Vagina (tissue), 2 donors: Measurements from ENCODE around the gene PTPRK. TPM values are rescaled to one million over a fixed set of nuclear protein-coding genes. Genes with fewer than 3 reads are reported as not detected.

Source experiments
- DNase-seq, 2 donors: peaks; one replicate each; pipeline ENCODE4 v3.0.0-alpha.2; 2017; ENCODE audit errors: extremely low spot score in 2 of 2
- H3K27ac ChIP-seq: fragments of 200-600 bp; sonication (generic); one replicate; pipeline ENCODE4 v1.5.1; 2019
- H3K27me3 ChIP-seq: fragments of 200-600 bp; sonication (generic); one replicate; pipeline ENCODE4 v1.5.1; 2019
- H3K36me3 ChIP-seq, 2 donors: fragments of 200-600 bp; sonication (generic); one replicate each; pipeline ENCODE4 v1.5.1; 2017 to 2019
- H3K4me1 ChIP-seq: fragments of 200-600 bp; sonication (generic); one replicate; pipeline ENCODE4 v1.5.1; 2019
- H3K4me3 ChIP-seq, 2 donors: fragments of 200-600 bp; sonication (generic); 1 replicate in 1 of 2; 2 replicates in 1 of 2; pipeline ENCODE4 v1.5.1; 2016 to 2019
- H3K9me3 ChIP-seq: fragments of 200-600 bp; sonication (generic); one replicate; pipeline ENCODE4 v1.5.1; 2019
- POLR2A ChIP-seq, 2 donors: fragments of 450-650 bp; IDR thresholded peaks; one replicate each; pipeline ENCODE4 v1.6.1; 2017; ENCODE audit warnings: antibody characterized with exemption in 2 of 2, mild to moderate bottlenecking in 2 of 2, moderate library complexity in 2 of 2
- POLR2AphosphoS5 ChIP-seq, 2 donors: sonication (generic); formaldehyde crosslinking; IDR thresholded peaks; one replicate each; pipeline ENCODE4 v1.9.0; 2017; ENCODE audit warnings: antibody characterized with exemption in 2 of 2, mild to moderate bottlenecking in 2 of 2, low read depth in 1 of 2; ENCODE audit not compliant: insufficient read depth in 1 of 2
- intact Hi-C: fragments of 100-400 bp; cut with DNase I; formaldehyde crosslinking; loops from one replicate; pipeline ENCODE4 v1.15.1; 2023
- total RNA-seq: library from RNA; depleted of rRNA; stranded (reverse); fragments of >200 nt; gene quantifications from one replicate; pipeline ENCODE4 v1.2.3, GENCODE V29; 2016
- TF ChIP-seq, protein P1 (sequence below), 3 experiments: fragments of 450-650 bp in 2 of 3; fragments of 200-600 bp in 1 of 3; sonication (generic) in 1 of 3; IDR thresholded peaks; one replicate each; pipeline ENCODE4 v1.5.1; 2017 to 2019; ENCODE audit warnings: antibody characterized with exemption in 3 of 3, mild to moderate bottlenecking in 2 of 3, moderate library complexity in 2 of 3

PTPRK gene
- total RNA-seq, 1 donor from 2014 or later, result 82.5 TPM

DNA sequence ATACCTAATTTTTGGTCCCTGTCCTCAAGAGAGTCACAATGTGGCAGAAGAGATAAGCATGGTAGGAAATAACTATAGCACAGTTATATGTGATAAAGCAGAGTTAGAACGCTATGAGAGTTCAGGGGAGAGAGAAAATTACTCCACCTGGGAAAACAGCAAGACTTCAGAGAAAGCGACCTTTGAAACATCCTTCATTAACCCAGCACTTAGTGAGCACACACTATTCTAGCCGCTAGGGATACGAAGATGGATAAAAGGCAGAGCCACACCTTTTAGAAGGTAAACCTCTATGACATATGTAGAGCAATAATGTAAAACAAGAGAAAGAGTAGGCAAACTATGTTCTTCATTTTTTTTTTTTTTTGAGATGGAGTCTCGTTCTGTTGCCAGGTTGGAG lies 264.3 kb downstream of the PTPRK start:
- Histone ChIP-seq H3K4me3 (no peak overlapping the region), H3K9me3 (no peaks in the 10 kb centered on the region), H3K4me1 (no peaks in the 10 kb centered on the region), H3K27ac (no peak overlapping the region), H3K36me3 (no peaks in the 10 kb centered on the region), H3K27me3 (no peaks in the 10 kb centered on the region)
- DNase-seq, result no peak
- TF ChIP-seq POLR2AphosphoS5 (IDR thresholded peaks at IDR 0.05; ENCODE audit: insufficient read depth in 1 of 2, low read depth in 1 of 2) (no peak), POLR2A (IDR thresholded peaks at IDR 0.05) (no peak)
- TF ChIP-seq, protein P1, sequence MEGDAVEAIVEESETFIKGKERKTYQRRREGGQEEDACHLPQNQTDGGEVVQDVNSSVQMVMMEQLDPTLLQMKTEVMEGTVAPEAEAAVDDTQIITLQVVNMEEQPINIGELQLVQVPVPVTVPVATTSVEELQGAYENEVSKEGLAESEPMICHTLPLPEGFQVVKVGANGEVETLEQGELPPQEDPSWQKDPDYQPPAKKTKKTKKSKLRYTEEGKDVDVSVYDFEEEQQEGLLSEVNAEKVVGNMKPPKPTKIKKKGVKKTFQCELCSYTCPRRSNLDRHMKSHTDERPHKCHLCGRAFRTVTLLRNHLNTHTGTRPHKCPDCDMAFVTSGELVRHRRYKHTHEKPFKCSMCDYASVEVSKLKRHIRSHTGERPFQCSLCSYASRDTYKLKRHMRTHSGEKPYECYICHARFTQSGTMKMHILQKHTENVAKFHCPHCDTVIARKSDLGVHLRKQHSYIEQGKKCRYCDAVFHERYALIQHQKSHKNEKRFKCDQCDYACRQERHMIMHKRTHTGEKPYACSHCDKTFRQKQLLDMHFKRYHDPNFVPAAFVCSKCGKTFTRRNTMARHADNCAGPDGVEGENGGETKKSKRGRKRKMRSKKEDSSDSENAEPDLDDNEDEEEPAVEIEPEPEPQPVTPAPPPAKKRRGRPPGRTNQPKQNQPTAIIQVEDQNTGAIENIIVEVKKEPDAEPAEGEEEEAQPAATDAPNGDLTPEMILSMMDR (IDR thresholded peaks at IDR 0.05), result no peak
- intact Hi-C loops, result no loop called here

DNA sequence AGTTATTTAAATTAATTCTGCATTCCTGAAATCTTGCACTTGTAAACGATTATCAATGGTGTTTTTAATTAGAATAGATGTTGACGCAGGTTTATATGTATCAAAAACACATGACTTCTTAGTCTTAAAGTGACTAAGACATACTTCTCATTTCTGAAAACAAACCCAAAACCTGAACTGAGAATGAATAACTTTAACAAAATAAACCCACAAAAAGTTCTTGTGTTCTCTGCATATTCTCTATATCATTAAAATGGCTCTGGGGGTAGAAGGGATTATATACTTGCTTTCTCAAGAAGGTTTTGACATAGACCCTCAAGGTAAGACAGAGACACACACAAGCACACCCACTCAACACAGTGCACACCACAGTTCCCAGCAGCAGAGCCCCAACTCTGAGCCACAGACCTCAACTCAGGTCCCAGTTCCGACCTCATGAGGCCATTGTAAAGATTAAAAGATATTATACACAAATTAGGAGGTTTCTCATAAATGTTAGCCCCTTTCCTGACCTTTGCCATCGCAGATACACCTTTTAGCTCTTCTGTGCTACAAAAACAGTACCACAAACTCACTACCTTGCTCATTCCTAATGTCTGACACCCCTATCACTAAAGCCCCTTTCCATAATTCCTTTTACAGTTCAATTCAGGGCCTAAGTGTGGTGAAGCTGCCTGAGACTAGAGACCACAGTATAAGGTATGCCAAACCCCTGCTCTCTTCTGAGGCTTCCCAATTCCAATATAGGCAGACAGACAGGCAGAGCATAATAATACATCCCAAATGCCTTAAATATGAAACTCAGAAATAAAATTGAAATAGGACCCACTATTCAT lies 267.8 kb downstream of the PTPRK start:
- no peak overlapping the region for H3K27ac ChIP-seq
- intact Hi-C loops, result no loop called here
- no peaks in the 10 kb centered on the region for H3K27me3 ChIP-seq
- no peak for DNase-seq
- H3K4me3 ChIP-seq, result no peak overlapping the region
- H3K4me1 ChIP-seq, result no peaks in the 10 kb centered on the region
- TF ChIP-seq POLR2AphosphoS5 (IDR thresholded peaks at IDR 0.05; ENCODE audit: insufficient read depth in 1 of 2, low read depth in 1 of 2), result no peak
- TF ChIP-seq, protein P1 (IDR thresholded peaks at IDR 0.05), result no peak
- no peak for TF ChIP-seq POLR2A (IDR thresholded peaks at IDR 0.05)
- H3K36me3 ChIP-seq, result no peaks in the 10 kb centered on the region
- no peaks in the 10 kb centered on the region for H3K9me3 ChIP-seq

- DNase-seq, result no peak
- intact Hi-C loops, result no loop called here
- TF ChIP-seq POLR2A (IDR thresholded peaks at IDR 0.05) (no peak), POLR2AphosphoS5 (IDR thresholded peaks at IDR 0.05; ENCODE audit: insufficient read depth in 1 of 2, low read depth in 1 of 2) (no peak)
- TF ChIP-seq, protein P1 (IDR thresholded peaks at IDR 0.05), result no peak
- no peak overlapping the region for H3K4me3 ChIP-seq
- H3K27me3 ChIP-seq, result no peaks in the 10 kb centered on the region
- H3K27ac ChIP-seq, result no peak overlapping the region
- no peaks in the 10 kb centered on the region for H3K4me1 ChIP-seq
- no peaks in the 10 kb centered on the region for H3K9me3 ChIP-seq
- no peaks in the 10 kb centered on the region for H3K36me3 ChIP-seq
Observed at GRCh38 chr6:128251445-128252340, 268.7 kb downstream of the PTPRK start.

DNA sequence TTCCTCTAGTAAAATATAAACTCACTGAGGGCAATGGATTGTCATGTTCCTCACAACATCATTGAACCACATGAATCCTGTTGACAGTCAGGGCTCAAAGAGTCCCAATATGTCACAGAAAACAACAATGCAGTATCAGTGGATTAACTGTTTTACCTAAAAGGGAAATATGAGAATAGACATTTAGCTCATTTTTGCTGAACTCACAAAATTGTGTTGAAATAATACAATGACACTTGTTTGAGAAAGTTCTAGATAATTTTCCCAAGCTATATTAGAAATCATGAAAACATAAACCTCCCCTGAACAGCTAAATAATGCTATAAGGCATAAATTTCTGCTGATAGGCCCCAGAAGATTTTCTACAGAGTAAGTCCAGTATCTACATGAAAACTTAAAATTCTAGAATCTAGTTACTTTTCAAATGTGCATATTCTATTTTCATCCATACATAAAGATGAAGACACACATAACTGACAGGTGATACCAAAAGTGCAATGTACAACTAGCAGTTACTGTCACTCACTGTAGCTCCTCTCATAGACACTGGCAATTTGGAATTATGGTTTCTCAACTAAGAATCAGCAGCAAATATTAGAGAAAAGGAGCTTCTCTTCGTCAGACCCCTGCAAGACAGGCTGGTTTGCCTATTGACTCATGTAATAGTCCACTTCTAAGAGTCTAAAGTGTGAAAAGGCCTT lies 269.9 kb downstream of the PTPRK start:
- Histone ChIP-seq H3K36me3 (no peaks in the 10 kb centered on the region), H3K27me3 (no peaks in the 10 kb centered on the region), H3K9me3 (no peaks in the 10 kb centered on the region), H3K4me3 (no peak overlapping the region), H3K4me1 (no peaks in the 10 kb centered on the region), H3K27ac (no peak overlapping the region)
- intact Hi-C loops, result no loop called here
- DNase-seq, result no peak
- no peak for TF ChIP-seq POLR2A (IDR thresholded peaks at IDR 0.05)
- TF ChIP-seq, protein P1 (IDR thresholded peaks at IDR 0.05), result no peak
- TF ChIP-seq POLR2AphosphoS5 (IDR thresholded peaks at IDR 0.05; ENCODE audit: insufficient read depth in 1 of 2, low read depth in 1 of 2), result no peak
